A673 (cell line): ENCODE results near the gene AGAP1. TPM values are rescaled to one million over a fixed set of nuclear protein-coding genes. Genes with fewer than 3 reads are reported as not detected.

ENCODE experiments used
- BruUV-seq: library from RNA; stranded (reverse); fragments of 400-500 nt; replicated peaks from 2 replicates; lab custom pipeline; 2021; lab: Mats Ljungman, UMichigan
- CTCF ChIA-PET: fragments of 300-600 bp; sonication (Branson Sonifier 250); formaldehyde crosslinking; loops from one replicate; lab custom pipeline; 2022; ENCODE audit warnings: antibody characterized with exemption; lab: Charles Lee
- POLR2A ChIA-PET: fragments of 300-600 bp; sonication (Branson Sonifier 250); formaldehyde crosslinking; loops from one replicate; lab custom pipeline; 2022; ENCODE audit warnings: antibody characterized with exemption; ENCODE audit not compliant: low non-redundant PET; lab: Charles Lee
- DNase-seq: peaks from one replicate; pipeline ENCODE4 v3.0.0-alpha.2; 2015; ENCODE audit warnings: low spot score
- H3K27ac ChIP-seq: fragments of 200-600 bp; sonication (generic); 2 replicates; pipeline ENCODE4 v1.5.1; 2016; ENCODE audit warnings: mixed run types, low read depth, mild to moderate bottlenecking, mixed read lengths, antibody characterized with exemption, low read length; ENCODE audit not compliant: poor library complexity, severe bottlenecking
- H3K27me3 ChIP-seq: fragments of 200-600 bp; sonication (generic); replicated peaks from 2 replicates; pipeline ENCODE4 v1.6.1; 2017; ENCODE audit warnings: mixed run types, low read depth, mild to moderate bottlenecking, mixed read lengths, antibody characterized with exemption, low read length; ENCODE audit not compliant: insufficient read depth, poor library complexity
- H3K36me3 ChIP-seq: fragments of 200-600 bp; sonication (generic); 2 replicates; pipeline ENCODE4 v1.6.1; 2016; ENCODE audit warnings: mixed run types, mild to moderate bottlenecking, mixed read lengths, antibody characterized with exemption, low read length; ENCODE audit not compliant: insufficient read depth, poor library complexity, severe bottlenecking
- H3K4me1 ChIP-seq: fragments of 200-600 bp; sonication (generic); 2 replicates; pipeline ENCODE4 v1.6.1; 2017; ENCODE audit warnings: mixed run types, mild to moderate bottlenecking, mixed read lengths, antibody characterized with exemption, low read length; ENCODE audit not compliant: insufficient read depth, poor library complexity, severe bottlenecking
- H3K4me3 ChIP-seq: fragments of 200-600 bp; sonication (generic); 2 replicates; pipeline ENCODE4 v1.5.1; 2016; ENCODE audit warnings: low read depth, mixed run types, mild to moderate bottlenecking, mixed read lengths, low read length; ENCODE audit not compliant: poor library complexity, severe bottlenecking
- H3K9me3 ChIP-seq: fragments of 200-600 bp; sonication (generic); 2 replicates; pipeline ENCODE4 v1.6.1; 2016; ENCODE audit warnings: mixed run types, low read depth, mild to moderate bottlenecking, mixed read lengths, antibody characterized with exemption, low read length; ENCODE audit not compliant: poor library complexity, severe bottlenecking
- CTCF ChIP-seq: fragments of 300-800, 200-600 bp; sonication (generic); conservative IDR thresholded peaks from 2 replicates; pipeline ENCODE4 v1.5.1; 2017; ENCODE audit warnings: low read depth, mild to moderate bottlenecking, antibody characterized with exemption, low read length, moderate library complexity, mixed read lengths
- EZH2 ChIP-seq: fragments of 200-600 bp; sonication (generic); IDR thresholded peaks from 2 replicates; pipeline ENCODE4 v1.6.1; 2017; ENCODE audit warnings: borderline replicate concordance, low read depth, mild to moderate bottlenecking, mixed read lengths, antibody characterized with exemption, low read length; ENCODE audit not compliant: poor library complexity, severe bottlenecking
- intact Hi-C: fragments of 100-400 bp; cut with micrococcal nuclease; formaldehyde crosslinking; loops from one replicate; pipeline ENCODE4 v1.10.0; 2022; ENCODE audit not compliant: unreplicated experiment
- total RNA-seq: library from RNA; stranded (reverse); gene quantifications from 2 replicates; pipeline ENCODE4 v1.2.3, GENCODE V29; 2021

AGAP1 gene
- total RNA-seq, 1 experiment from 2014 or later: 25.3 TPM

GRCh38 chr2:236080412-236080811 lies 586.6 kb downstream of the AGAP1 start:
- POLR2A ChIA-PET: no interaction called here
- intact Hi-C loops: no loop called here
- CTCF ChIA-PET: no interaction called here

DNA sequence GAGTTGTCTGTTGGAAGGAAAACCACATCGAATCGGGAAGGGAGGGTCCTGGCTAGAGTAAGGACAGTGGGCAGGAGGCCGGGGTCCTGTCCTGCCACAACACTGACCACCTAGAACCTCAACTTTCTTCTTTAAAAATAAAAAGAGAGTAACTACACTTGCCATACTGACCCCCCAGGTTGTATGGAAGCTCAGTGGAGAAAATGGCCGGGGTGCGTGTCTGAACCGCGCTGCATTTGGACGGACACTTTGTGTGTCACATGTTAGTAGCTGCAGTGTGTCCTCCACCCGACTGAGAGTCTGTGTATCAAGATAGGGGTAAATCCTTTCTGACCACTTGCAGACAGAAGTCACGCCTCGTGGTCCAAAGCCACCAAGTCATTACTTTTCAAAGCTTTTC lies 587.3 kb downstream of the AGAP1 start:
- H3K27ac ChIP-seq: no peak overlapping the region
- H3K36me3 ChIP-seq: no peaks in the 10 kb centered on the region
- intact Hi-C loops: no loop called here
- no TSS peak for BruUV-seq
- H3K27me3 ChIP-seq: no peaks in the 10 kb centered on the region
- TF ChIP-seq EZH2 (no peak), CTCF (no peak)
- POLR2A ChIA-PET: no interaction called here
- H3K4me1 ChIP-seq: peaks cover 37% of the 10 kb centered on the region
- H3K4me3 ChIP-seq: no peak overlapping the region
- CTCF ChIA-PET: no interaction called here
- no peaks in the 10 kb centered on the region for H3K9me3 ChIP-seq
- DNase-seq: no peak

More at GRCh38 chr2:236080412-236080811, 586.6 kb downstream of the AGAP1 start:
- H3K9me3 ChIP-seq: no peaks in the 10 kb centered on the region
- H3K27me3 ChIP-seq: no peaks in the 10 kb centered on the region
- TF ChIP-seq EZH2 (no peak), CTCF (no peak)
- no peak for DNase-seq
- no TSS peak for BruUV-seq
- H3K4me1 ChIP-seq: peaks cover 29% of the 10 kb centered on the region
- no peak overlapping the region for H3K27ac ChIP-seq
- no peaks in the 10 kb centered on the region for H3K36me3 ChIP-seq
- H3K4me3 ChIP-seq: no peak overlapping the region

- BruUV-seq: no TSS peak
- no peaks in the 10 kb centered on the region for H3K36me3 ChIP-seq
- POLR2A ChIA-PET: no interaction called here
- no peak for TF ChIP-seq CTCF
- no peak for TF ChIP-seq EZH2
- H3K27ac ChIP-seq: no peak overlapping the region
- no peak overlapping the region for H3K4me3 ChIP-seq
- DNase-seq: no peak
- no peaks in the 10 kb centered on the region for H3K9me3 ChIP-seq
- CTCF ChIA-PET: no interaction called here
- no peaks in the 10 kb centered on the region for H3K27me3 ChIP-seq
- peaks cover 45% of the 10 kb centered on the region for H3K4me1 ChIP-seq
- intact Hi-C loops: no loop called here
Measured at GRCh38 chr2:236082061-236082460, 588.2 kb downstream of the AGAP1 start.
